Measurements from ENCODE around the gene IGLL5. TPM values are rescaled to one million over a fixed set of nuclear protein-coding genes. Genes with fewer than 3 reads are reported as not detected.
"Not testable (repeated sequence)": the region's sequence is repeated elsewhere in the genome, so short reads cannot be mapped to it uniquely, and the experiment has no call there.

Gene IGLL5
- total and polyA plus RNA-seq, 8 donors: 2.0 to 53.1 (median 19.8) TPM; not detected in 2

DNA sequence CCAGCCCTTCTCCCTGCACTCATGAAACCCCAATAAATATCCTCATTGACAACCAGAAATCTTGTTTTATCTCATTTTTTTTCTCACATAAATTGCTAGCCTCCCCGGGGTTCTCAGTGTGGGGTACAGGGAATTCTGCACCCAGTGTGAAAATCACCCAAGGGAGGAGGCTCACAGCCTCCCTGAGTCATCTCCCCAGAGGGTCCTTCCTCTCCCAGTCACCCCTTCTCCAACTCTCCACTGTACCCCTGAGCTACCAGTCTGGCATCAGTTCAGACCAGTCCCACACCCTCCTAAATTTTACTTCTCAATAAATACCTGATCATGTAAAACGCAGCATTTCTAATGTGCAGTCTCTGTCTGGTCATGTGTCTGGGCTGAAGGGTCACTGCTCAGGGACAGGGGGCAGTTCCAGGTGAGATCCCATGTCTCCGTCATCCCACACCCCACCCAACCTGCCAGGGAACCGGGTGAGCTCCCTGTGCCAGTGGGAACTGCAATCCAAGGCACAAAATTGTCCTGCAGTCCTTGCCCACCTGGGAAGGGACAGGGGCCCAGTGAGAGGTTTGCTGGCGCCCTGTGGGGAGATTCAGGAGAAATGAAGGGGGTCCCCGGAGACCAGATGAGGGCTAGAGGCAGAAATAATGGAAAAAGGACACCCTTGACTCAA lies 8.3 kb downstream of the IGLL5 start:
- peaks cover 0 to 48% (median 4%) of the 10 kb centered on the region in 3 donors for H3K27me3 ChIP-seq
- no peak for DNase-seq
- intact Hi-C loops (cut with DNase I; ENCODE audit: low total_unique reads): no loop called here

GRCh38 chr22:22896601-22897000 lies 9.0 kb downstream of the IGLL5 start:
- TF ChIP-seq, protein P1, sequence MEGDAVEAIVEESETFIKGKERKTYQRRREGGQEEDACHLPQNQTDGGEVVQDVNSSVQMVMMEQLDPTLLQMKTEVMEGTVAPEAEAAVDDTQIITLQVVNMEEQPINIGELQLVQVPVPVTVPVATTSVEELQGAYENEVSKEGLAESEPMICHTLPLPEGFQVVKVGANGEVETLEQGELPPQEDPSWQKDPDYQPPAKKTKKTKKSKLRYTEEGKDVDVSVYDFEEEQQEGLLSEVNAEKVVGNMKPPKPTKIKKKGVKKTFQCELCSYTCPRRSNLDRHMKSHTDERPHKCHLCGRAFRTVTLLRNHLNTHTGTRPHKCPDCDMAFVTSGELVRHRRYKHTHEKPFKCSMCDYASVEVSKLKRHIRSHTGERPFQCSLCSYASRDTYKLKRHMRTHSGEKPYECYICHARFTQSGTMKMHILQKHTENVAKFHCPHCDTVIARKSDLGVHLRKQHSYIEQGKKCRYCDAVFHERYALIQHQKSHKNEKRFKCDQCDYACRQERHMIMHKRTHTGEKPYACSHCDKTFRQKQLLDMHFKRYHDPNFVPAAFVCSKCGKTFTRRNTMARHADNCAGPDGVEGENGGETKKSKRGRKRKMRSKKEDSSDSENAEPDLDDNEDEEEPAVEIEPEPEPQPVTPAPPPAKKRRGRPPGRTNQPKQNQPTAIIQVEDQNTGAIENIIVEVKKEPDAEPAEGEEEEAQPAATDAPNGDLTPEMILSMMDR (IDR thresholded peaks at IDR 0.05): no peak
- TF ChIP-seq EP300 (IDR thresholded peaks at IDR 0.05) (no peak), POLR2A (IDR thresholded peaks at IDR 0.05) (no peak), POLR2AphosphoS5 (IDR thresholded peaks at IDR 0.05) (no peak)
- H3K27me3 ChIP-seq: peaks cover 0 to 53% (median 4%) of the 10 kb centered on the region in 3 donors
- DNase-seq: no peak
- no peaks in the 10 kb centered on the region for H3K9me3 ChIP-seq
- intact Hi-C loops (cut with DNase I; ENCODE audit: low total_unique reads): no loop called here
- 80 to 90% (median 85%) methylated on average over 3 of the region's 3 CpGs for WGBS, 5 donors
- H3K36me3 ChIP-seq: no peaks in the 10 kb centered on the region
- no peak overlapping the region for H3K4me3 ChIP-seq
- H3K4me1 ChIP-seq: no peaks in the 10 kb centered on the region
- H3K27ac ChIP-seq: no peak overlapping the region

More for the DNA sequence above, 8.3 kb downstream of the IGLL5 start:
- H3K36me3 ChIP-seq: no peaks in the 10 kb centered on the region
- no peaks in the 10 kb centered on the region for H3K4me1 ChIP-seq
- no peaks in the 10 kb centered on the region for H3K9me3 ChIP-seq
- WGBS, 5 donors: 64 to 71% (median 66%) methylated on average over 6 of the region's 6 CpGs
- TF ChIP-seq, protein P1 (IDR thresholded peaks at IDR 0.05): no peak
- no peak for TF ChIP-seq POLR2AphosphoS5 (IDR thresholded peaks at IDR 0.05)
- TF ChIP-seq EP300 (IDR thresholded peaks at IDR 0.05): no peak
- no peak for TF ChIP-seq POLR2A (IDR thresholded peaks at IDR 0.05)
- H3K4me3 ChIP-seq: no peak overlapping the region
- H3K27ac ChIP-seq: no peak overlapping the region

GRCh38 chr22:22897091-22897490 lies 9.5 kb downstream of the IGLL5 start:
- TF ChIP-seq EP300 (IDR thresholded peaks at IDR 0.05) (no peak), POLR2A (IDR thresholded peaks at IDR 0.05) (no peak), POLR2AphosphoS5 (IDR thresholded peaks at IDR 0.05) (no peak)
- TF ChIP-seq, protein P1 (IDR thresholded peaks at IDR 0.05): no peak
- Histone ChIP-seq H3K9me3 (no peaks in the 10 kb centered on the region), H3K27me3 (peaks cover 0 to 56% (median 4%) of the 10 kb centered on the region in 3 donors), H3K4me1 (no peaks in the 10 kb centered on the region), H3K27ac (no peak overlapping the region), H3K4me3 (no peak overlapping the region), H3K36me3 (no peaks in the 10 kb centered on the region)
- 84 to 91% (median 89%) methylated on average over 3 of the region's 3 CpGs; no CpG with 5 or more reads in 1 of the 5 donors for WGBS, 5 donors
- intact Hi-C loops (cut with DNase I; ENCODE audit: low total_unique reads): no loop called here
- no peak for DNase-seq

GRCh38 chr22:22897947-22898346 lies 10.3 kb downstream of the IGLL5 start:
- Histone ChIP-seq H3K36me3 (no peaks in the 10 kb centered on the region), H3K4me1 (no peaks in the 10 kb centered on the region), H3K27me3 (peaks cover 0 to 47% (median 4%) of the 10 kb centered on the region in 3 donors), H3K9me3 (no peaks in the 10 kb centered on the region), H3K4me3 (no peak overlapping the region), H3K27ac (no peak overlapping the region)
- no peak for DNase-seq
- intact Hi-C loops (cut with DNase I; ENCODE audit: low total_unique reads): no loop called here
- 64 to 71% (median 67%) methylated on average over 5 of the region's 5 CpGs for WGBS, 5 donors
- TF ChIP-seq EP300 (IDR thresholded peaks at IDR 0.05): no peak
- no peak for TF ChIP-seq POLR2A (IDR thresholded peaks at IDR 0.05)
- TF ChIP-seq, protein P1 (IDR thresholded peaks at IDR 0.05): no peak
- TF ChIP-seq POLR2AphosphoS5 (IDR thresholded peaks at IDR 0.05): no peak

DNA sequence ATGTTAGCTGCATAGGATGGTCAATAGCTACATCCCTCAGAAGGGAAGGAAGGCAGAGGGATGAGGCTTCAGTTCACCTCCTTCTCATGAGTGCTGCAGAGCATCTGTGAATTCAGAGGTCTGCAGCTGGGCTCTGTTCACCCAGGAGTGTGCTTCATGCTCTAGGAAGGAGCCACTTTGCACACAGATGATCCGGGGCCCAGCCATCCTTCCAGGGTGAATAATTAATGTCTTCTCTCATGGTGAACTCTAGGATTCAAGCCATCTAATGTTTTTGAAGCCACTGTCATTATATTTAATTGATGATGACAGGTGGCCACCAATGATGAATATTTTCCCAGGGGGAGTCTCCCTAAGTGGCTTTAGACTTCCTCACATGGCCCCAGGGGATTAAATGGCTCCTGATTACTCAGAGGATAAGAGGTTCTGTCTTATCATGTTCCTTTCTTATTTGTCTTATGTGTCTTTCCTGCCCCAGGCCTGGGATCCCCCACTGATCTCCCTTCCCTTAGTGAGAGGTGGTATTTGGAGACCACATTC lies 10.9 kb downstream of the IGLL5 start:
- H3K9me3 ChIP-seq; DNase-seq; H3K4me3 ChIP-seq; H3K4me1 ChIP-seq; H3K36me3 ChIP-seq; H3K27ac ChIP-seq; intact Hi-C loops (cut with DNase I; ENCODE audit: low total_unique reads): not testable (repeated sequence)
- H3K27me3 ChIP-seq: peaks cover 0 to 42% (median 2%) of the 10 kb centered on the region in 3 donors
- WGBS, 5 donors: 0 to 47% (median 29%) methylated on average over 1 of the region's 1 CpG

DNA sequence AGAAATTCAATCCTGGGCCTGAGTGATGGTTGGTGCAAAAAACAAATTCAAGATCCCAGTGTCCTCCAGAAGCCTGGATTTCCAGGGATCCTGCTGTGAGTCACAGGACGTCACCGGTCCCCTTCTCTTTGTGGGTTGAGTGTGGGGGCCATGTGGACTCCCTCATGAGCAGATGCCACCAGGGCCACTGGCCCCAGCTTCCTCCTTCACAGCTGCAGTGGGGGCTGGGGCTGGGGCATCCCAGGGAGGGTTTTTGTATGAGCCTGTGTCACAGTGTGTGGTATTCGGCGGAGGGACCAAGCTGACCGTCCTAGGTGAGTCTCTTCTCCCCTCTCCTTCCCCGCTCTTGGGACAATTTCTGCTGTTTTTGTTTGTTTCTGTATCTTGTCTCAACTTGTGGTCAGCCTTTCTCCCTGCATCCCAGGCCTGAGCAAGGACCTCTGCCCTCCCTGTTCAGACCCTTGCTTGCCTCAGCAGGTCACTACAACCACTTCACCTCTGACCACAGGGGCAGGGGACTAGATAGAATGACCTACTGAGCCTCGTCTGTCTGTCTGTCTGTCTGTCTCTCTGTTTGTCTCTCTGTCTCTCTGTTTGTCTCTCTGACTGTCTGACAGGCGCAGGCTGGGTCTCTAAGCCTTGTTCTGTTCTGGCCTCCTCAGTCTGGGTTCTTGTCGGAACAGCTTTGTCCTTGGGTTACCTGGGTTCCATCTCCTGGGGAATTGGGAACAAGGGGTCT lies 11.9 kb downstream of the IGLL5 start:
- H3K36me3 ChIP-seq; H3K4me3 ChIP-seq; H3K4me1 ChIP-seq; H3K9me3 ChIP-seq; H3K27ac ChIP-seq; intact Hi-C loops (cut with DNase I; ENCODE audit: low total_unique reads); DNase-seq: not testable (repeated sequence)
- WGBS, 5 donors: 70 to 98% (median 79%) methylated on average over 5 to 9 of the region's 9 CpGs
- peaks cover 0 to 31% (median 0%) of the 10 kb centered on the region in 3 donors for H3K27me3 ChIP-seq

Measured in stomach (tissue), 9 donors.